ENCODE measurements around the gene FRMD4A. TPM values are rescaled to one million over a fixed set of nuclear protein-coding genes. Genes with fewer than 3 reads are reported as not detected.
"Not testable (repeated sequence)": the region's sequence is repeated elsewhere in the genome, so short reads cannot be mapped to it uniquely, and the experiment has no call there.

The FRMD4A gene
- polyA plus RNA-seq, 4 donors, result 73.7 to 101 (median 85.3) TPM

DNA sequence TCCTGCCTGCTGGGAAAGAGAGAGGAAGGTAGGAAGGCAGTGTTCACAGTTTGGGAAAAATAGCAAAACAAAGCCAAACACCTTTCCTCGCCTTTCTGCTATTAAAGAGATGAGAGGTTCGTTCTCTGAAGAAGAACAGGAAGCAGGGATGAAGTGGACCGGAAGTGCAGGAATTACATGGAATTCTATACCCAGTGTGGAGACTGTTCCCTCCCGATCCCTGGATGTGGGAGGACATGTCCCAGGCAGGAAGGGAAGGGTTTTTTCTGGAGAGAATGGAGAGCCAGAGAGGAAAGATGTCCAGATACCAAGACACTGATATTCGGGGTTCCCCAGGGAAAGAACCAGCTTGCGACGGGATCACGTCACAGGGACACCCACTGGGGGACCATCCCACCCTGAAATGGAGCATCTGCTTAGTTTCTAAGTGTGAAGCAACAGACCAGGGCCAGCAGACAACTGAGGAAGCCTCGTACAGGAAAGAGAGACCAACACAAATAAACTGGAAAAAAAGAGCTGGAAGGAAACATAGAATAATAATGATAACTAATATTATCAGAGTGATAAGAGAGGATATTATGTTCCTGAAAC, 556.3 kb downstream of the FRMD4A start:
- DNase-seq (ENCODE audit: low read depth in 4 of 4, low spot score in 2 of 4), result no peak

DNA sequence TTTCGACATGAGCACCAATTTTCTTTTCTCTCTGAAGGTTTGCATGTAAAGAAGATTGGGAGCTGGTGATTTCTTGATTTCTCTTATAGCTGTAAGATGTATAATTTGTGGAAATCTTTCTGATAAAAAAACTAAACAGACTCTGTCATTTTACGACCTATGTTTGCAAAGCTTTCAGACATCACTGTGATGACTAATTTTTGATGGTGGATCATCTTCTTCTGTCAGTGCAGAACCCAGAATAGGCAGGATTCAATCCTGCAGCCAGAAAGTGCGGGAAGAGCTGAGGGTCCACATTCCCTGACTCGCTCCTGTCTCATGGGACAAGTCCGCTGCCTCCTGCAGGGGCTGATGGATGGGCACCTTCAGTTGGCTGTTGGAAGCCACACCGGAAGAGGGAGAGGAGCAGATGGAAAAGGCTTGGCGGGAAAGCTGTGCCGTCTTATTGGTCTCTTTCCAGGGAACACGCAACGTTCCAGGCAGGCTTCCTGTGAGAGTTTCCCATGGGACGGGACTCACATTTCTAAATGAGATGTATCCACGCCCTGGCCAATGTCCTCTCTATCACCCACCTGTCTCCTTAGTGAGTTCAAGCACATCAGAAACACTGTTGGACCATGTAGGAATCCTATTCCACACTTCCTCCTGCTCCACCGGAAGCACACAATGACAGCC, 557.1 kb downstream of the FRMD4A start:
- DNase-seq (ENCODE audit: low read depth in 4 of 4, low spot score in 2 of 4), result no peak

DNA sequence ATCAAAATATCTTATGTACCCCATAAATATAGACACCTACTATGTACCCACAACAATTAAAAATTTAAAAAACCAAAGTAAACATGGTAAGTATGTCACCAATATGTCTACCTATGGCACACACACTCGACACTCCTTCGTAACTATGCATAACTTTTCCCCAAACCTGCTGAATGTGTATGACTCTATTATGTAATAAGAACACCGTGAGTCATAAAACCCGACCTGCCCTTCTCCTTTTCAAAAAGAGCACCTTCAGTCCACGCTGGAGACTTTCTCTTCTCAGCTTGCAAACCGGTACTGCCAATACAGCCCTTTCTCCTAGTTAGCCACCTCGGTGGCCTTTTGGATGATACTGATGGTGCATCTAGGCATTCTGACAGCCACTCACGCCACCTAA, 557.7 kb downstream of the FRMD4A start:
- no peak for DNase-seq (ENCODE audit: low read depth in 4 of 4, low spot score in 2 of 4)

DNA sequence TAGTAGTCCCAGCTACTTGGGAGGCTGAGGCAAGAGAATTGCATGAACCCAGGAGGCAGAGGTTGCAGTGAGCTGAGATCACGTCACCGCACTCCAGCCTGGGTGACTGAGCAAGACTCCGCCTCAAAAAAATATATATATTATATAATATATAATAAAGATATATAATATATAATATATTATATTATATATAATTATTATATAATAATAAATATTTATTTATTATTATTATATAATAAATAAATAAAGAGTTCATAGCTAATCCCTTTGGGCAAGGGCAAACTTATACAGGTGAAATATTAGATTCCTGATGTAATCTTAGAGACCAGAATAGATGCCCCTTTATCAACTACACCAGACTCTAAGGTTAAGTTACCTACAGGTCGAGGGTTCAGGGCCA, 558.7 kb downstream of the FRMD4A start:
- no peak for DNase-seq (ENCODE audit: low read depth in 4 of 4, low spot score in 2 of 4)

DNA sequence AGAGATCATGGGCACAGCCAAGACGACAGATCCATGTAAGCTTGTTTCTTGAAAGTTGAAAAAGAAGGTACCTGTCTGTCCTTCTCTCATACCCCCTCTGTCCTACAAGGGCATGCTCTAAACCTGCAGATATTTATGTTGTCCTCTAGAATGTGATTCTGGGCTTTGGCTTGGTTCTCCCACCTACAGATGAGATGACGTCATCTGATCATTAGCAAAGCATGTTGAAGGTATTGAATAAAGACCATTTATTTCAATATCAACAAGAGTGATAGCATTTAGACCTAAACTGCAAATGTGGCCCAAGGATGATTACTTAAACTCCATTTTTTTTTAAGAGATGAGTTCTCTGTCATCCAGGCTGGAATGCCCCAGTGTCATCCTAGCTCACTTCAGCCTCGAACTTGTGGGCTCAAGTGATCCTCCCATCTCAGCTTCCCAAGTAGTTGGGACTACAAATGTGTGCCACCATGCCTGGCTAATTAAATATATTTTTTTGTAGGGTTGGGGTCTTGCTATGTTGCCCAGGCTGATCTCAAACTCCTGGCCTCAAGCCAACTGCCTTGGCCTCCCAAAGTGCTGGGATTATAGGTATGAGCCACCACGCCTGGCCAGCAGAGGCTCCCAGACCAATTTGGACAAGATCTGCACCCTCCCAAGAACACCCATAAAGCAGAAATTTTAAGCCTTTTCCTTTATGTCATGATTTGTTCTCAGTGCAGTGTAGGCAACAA, 559.8 kb downstream of the FRMD4A start:
- no peak for DNase-seq (ENCODE audit: low read depth in 4 of 4, low spot score in 2 of 4)

DNA sequence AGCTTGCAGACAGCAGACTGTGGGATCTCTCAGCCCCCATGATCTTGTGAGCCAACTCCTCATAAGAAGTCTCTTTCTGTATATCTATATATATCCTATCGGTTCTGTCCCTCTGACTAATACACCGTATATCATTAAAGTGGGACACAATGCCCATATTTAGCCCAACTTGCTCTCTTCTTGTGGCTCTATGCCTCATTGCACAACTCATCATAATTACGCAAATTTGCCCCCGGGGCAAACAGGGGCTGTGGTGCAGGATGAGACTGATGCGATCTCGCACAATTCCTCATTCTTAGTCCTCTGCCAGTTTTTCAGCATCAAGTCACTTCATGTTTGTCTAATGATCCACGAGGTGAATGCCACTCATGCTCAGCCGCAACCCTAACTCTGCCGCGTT, 560.8 kb downstream of the FRMD4A start:
- DNase-seq (ENCODE audit: low read depth in 4 of 4, low spot score in 2 of 4), result no peak

DNA sequence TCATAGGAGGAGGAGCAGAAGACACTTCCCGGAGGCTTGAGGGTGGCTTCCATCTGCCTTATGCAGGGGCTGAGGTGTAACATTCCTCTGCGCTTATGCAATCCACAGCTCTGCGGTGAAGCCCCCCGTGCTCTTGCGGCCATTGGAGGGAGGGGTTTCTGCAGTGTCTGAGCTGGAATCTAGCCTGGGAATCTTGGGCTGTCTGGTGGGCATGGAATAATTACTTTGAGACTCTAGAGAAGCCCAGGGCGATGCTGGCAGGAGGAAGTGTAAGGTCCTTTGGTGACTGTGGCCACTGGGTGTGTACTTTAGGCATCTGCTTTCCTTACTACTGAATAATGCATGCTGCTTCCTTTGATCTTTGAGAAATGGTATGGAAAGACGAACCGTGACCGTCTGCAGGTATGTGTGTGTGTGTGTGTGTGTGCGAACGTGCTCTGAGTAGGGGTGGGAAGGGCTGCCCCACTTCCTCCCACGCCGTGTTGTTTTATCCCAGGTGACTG, 563.0 kb downstream of the FRMD4A start:
- no peak for DNase-seq (ENCODE audit: low read depth in 4 of 4, low spot score in 2 of 4)

DNA sequence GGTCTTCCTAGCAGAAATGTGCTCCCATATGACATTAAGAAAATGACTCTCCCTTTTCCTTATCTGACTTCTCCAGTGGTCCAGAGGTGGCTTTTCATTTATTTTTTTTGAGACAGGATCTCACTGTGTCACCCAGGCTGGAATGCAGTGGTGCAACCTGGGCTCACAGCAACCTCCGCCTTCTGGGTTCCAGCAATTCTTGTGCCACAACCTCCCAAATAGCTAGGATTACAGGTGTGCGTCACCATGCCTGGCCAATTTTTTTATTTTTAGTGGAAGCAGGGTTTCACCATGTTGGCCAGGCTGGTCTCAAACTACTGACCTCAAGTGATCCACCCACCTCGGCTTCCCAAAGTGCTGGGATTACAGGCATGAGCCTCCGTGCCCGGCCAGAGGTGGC, 563.6 kb downstream of the FRMD4A start:
- not testable (repeated sequence) for DNase-seq (ENCODE audit: low read depth in 4 of 4, low spot score in 2 of 4)

DNA sequence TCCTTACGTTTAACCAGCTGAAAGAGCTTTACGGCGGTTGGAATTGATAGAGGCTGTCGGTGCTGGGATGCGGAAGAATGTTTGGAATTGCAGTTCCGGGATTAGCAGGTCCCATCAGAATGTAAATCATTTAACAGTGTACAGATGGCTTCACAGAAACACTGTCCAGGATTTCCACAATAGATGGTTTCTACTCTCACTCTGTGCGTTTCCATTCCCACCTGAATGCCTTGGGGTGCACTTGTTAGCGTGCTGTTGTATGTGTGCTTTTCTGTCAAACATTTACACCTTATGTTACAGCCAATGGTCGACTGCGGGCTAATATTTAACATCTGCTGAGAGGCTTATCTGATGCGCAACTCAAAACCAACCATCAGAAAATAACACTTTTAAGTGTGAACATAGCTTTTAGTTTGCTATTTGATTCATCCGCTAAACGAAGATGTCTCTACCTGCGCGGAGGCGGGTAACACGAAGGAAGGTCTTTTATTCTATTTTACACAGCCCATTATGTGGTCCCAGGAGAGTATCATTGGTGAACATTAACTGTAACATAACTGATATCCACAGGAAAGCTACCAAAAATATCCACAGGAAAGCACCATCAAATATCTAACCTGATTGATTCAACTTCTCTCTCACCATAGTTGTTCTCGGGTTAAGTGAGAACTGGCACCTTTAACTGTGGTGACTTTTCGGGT, 564.9 kb downstream of the FRMD4A start:
- DNase-seq (ENCODE audit: low read depth in 4 of 4, low spot score in 2 of 4), result no peak

DNA sequence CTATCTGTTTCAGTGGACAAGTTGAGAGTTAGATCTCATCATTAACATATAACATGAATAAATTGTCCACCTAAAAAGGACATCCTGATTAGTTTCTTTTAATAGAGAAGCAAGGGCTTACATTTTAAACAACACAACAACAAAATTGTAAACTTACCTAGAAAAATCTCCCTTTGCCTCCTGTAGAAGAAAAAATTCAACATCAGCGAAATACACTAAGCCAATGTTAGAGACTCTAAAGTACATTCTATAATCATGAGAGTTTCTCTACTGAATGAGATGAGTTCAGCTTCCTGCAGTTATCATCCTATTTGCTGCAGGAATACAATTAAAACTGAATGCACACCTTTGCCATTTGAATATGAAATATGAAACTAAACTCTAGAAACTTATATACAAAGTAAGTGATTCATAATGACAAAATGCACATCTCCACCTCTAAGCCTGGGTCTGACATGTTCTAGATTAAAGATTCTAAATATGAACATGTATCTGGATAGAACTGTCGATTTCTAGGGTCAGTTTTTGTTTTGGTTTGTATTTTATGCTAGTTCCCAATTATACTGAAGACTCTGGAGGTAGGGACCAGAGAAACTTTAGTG, 569.1 kb downstream of the FRMD4A start:
- DNase-seq (ENCODE audit: low read depth in 4 of 4, low spot score in 2 of 4), result no peak

DNA sequence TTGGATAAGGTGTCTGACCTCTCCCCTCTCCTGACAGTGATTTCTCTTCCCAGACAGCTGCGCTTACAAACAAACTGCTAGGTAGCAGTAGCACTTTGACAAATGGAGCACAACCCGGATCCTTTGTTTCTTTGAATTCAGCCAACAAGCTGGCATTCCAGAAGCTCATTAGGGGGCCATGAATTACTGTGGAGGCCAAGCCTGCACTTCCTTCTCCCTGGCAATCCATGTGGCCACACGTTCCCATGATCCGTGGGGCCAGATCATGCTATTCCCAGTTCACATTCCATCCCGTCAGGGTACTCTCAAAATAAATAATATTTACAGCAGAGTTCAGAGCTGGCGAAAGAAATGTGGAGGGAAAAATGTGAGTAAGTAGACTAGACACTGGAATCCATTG, 571.6 kb downstream of the FRMD4A start:
- no peak for DNase-seq (ENCODE audit: low read depth in 4 of 4, low spot score in 2 of 4)

DNA sequence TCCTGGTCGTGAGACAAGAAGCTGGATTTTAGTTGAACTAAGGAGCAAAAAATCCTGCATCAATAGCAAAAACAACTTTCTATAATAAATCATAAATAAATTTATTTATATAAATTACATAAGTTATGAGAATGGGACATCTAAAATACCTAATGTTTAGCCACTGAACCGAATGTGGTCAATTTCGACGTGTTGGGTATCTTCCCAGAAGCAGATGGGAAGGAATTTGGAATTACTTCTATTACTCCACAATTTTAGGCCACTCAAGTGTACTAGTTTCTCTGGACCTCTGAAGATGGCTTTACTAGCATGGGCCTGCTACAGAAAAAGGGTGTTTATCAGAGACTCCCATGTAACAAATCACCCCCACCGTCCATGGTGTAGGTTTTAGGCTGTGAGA, 572.0 kb downstream of the FRMD4A start:
- DNase-seq (ENCODE audit: low read depth in 4 of 4, low spot score in 2 of 4), result no peak

DNA sequence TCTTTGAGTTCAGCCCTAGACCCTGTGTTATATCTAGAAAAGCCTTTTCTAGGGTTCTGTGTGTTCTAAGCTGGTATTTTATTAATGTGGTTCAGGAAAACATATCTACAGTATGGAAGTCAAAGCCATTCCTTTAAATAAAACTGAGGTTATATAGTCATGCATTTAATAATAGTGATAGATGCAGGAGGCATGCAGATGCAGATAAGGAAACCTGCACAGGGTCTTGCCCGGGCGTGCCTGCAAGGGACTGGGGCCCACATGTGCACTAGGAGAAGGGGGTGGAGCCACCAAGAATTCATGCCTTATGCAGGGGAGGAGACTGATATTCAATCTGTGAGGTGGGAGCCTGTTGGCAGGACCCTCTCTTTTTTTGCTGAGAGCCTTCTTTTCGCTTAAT, 572.4 kb downstream of the FRMD4A start:
- no peak for DNase-seq (ENCODE audit: low read depth in 4 of 4, low spot score in 2 of 4)

DNA sequence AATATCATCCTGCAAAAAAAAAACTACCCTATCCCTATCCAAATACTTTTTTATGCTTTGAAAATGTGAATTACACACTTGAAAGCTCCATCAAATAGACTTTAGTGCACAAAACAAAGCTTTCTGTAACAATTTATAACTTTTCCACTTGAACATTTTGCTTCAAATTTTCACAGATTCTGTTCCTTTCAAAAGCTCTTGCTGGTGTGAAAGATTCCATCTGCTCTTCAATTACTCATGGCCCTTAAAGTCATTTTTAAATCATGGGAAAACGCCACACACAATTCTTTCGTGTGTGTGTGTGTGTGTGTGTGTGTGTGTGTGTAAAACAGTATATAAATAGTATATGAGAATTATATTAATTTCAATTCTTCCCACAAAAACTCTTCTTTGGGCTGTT, 576.4 kb downstream of the FRMD4A start:
- no peak for DNase-seq (ENCODE audit: low read depth in 4 of 4, low spot score in 2 of 4)

DNA sequence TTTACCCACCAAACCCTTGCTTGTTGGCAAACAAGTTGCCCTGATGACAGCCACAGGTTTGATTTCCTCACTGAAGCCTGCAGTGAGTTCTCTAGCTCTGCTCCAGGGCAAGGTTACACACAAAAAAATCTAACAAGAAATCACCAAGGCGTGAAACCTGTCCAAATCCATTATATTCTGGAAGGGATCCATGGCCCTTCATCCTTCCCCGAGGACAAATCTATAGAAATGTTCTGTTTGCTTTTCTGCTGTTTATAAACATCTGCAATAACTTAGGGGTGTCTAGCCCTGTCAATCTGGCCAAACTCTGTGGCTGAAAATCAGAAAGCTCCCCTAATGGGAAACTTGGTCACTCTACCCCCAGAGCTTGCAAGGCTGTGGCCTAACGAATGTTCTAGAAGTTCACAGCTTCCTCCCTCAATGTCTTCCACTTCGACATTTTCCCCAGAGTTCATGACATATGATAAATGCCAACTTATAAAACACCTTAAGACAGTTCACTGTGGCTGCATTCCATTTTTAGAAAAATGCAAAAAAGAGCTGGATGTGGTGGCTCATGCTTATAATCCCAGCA, 579.4 kb downstream of the FRMD4A start:
- no peak for DNase-seq (ENCODE audit: low read depth in 4 of 4, low spot score in 2 of 4)

DNA sequence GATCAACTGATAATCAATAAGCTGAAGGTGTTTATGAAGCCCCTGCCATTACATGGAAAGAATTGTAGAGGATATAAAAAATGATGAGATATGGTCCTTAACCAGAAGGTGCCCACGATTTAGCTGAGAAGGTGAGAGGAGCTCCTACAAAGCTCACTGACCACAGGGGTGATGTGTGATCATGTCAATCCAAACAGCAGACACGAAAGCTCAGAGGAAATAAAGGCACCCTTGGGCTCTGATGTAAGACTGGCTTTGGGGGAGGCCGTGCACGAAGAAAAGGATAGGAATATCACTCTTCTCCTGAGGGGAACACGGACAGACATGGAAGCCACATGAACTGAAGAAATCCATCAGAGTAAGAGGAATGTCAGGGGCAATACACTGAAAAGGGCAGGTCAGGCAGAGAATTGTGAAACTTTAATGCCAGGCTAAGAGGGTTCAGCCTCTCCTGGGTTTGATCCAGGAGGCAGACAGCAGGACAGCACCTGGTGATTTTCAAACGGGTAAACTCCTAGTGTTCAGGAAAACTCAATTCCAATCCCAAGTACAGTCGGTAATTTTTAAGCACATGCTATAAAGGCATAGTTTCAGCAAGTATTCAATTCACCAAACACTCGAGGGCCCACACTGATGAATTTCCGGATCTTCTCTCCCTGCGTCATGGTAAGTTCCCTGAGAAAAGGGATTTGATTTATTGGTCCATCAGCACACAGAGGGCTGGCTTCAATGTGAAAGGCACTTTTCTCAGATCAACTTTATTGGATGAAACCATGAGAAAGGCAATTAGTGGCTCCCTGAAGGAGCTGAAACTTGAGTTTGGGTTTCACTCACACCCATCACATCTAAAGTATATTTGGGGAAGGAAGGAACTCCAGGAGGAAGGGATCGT, 580.2 kb downstream of the FRMD4A start:
- DNase-seq (ENCODE audit: low read depth in 4 of 4, low spot score in 2 of 4), result no peak

DNA sequence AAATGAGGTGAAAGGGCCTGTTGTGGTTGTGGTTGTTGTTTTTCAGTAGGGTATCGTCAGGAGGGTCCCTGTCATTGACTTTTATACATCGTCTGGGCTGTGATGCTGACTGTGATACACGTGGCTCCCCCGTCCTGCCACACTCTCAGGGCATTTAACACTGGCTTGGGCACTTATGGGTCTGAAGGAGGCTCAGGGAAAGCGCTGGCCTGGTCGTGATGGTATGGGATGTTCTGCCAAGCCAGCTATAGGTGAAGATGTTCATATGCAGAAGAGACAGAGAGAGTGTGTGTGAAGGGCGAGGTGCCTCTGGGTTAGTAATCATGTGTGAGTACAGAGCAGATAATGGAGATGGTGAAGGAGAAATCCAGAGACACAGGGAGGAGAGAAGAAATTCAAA, 585.5 kb downstream of the FRMD4A start:
- DNase-seq (ENCODE audit: low read depth in 4 of 4, low spot score in 2 of 4), result no peak

DNA sequence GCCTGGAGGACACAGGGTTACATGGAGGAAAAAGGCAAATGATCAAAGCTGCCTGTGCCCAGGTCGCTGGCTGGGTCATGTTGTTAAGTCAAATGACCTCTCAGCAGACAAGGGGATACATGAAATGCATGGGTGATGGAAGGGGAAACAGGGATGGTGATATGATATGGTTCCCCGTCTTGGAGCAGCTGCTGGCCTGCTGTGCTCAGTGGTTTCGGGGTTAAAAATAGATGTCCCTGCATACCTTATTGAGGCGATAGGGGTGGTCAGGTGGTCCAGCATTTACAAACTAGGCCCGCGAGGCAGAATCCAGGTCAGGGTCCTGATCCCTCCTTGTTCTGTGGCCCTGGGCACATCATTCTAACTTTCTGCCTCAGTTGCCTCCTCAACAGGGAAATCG, 586.8 kb downstream of the FRMD4A start:
- DNase-seq (ENCODE audit: low read depth in 4 of 4, low spot score in 2 of 4), result no peak

DNA sequence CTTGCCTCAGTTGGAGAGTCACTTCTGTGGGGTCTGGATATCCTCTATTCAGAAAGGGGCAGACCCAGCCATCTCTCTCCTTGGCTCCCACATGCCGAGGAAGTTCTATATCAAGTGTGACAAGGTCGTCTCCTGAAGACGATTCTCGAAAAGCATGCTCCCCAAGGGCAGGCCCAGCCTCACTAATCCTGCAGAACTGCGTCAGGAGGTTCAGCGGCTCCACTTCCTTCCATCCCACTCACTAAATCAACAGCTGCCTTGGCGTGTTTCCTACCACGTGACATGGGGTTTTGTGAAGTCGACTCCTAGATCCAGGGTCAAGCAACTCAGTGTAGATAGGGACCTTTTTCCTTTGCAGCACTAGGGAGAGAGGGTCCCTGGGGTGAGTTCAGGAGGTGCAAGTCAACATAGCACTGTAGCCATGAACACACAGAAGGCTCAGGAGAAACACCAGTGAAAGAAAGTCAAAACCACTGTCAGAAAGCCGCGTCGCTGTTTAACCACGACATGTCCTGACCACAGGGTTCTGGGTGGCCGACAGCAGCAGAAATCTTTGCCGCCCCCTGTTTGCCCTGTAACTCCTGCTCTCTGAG, 587.5 kb downstream of the FRMD4A start:
- DNase-seq (ENCODE audit: low read depth in 4 of 4, low spot score in 2 of 4), result no peak
